IMR-90 (cell line): Measurements from ENCODE around the gene TM2D3. TPM values are rescaled to one million over a fixed set of nuclear protein-coding genes. Genes with fewer than 3 reads are reported as not detected.

ENCODE experiments used
- ATAC-seq: fragments of 200-7000 bp; cut with Tn5 transposase; 2 replicates; pipeline ENCODE4 v1.9.1; 2020; ENCODE audit warnings: low read depth, mild to moderate bottlenecking, moderate library complexity
- BruUV-seq: library from RNA; stranded (reverse); fragments of 400-500 nt; replicated peaks from 2 replicates; lab custom pipeline; 2021; lab: Mats Ljungman, UMichigan
- CTCF ChIA-PET: fragments of 300-600 bp; formaldehyde crosslinking; extraction: SDS; loops from one replicate; lab custom pipeline; 2021; ENCODE audit warnings: antibody characterized with exemption; lab: Yijun Ruan, JAX
- POLR2A ChIA-PET: fragments of 300-600 bp; sonication (Branson Sonifier 250); formaldehyde crosslinking; loops from one replicate; lab custom pipeline; 2022; ENCODE audit warnings: antibody characterized with exemption; ENCODE audit not compliant: unreplicated experiment; lab: Charles Lee
- DNase-seq: peaks from one replicate; pipeline ENCODE4 v3.0.0; 2013
- H2AFZ ChIP-seq: replicated peaks from 2 replicates; pipeline ENCODE3; 2013; ENCODE audit warnings: low read length, mild to moderate bottlenecking; ENCODE audit not compliant: poor library complexity
- H2AK5ac ChIP-seq: 2 replicates; pipeline ENCODE4 v1.6.1; 2013; ENCODE audit warnings: low read depth, low read length, inconsistent platforms
- H2AK9ac ChIP-seq: replicated peaks from 2 replicates; pipeline ENCODE3; 2013; ENCODE audit warnings: mild to moderate bottlenecking, low read depth, low read length, moderate library complexity; ENCODE audit not compliant: poor library complexity
- H2BK120ac ChIP-seq: 2 replicates; pipeline ENCODE4 v1.6.1; 2013; ENCODE audit warnings: low read depth, low read length, inconsistent platforms
- H2BK15ac ChIP-seq: 3 replicates; pipeline ENCODE4 v1.6.1; 2013; ENCODE audit warnings: low read depth, low read length, inconsistent platforms
- H2BK20ac ChIP-seq: 2 replicates; pipeline ENCODE4 v1.6.1; 2013; ENCODE audit warnings: low read depth, mild to moderate bottlenecking, inconsistent platforms, low read length, moderate library complexity
- H2BK5ac ChIP-seq: 2 replicates; pipeline ENCODE4 v1.6.1; 2013; ENCODE audit warnings: mild to moderate bottlenecking, low read depth, low read length, inconsistent platforms; ENCODE audit not compliant: poor library complexity, severe bottlenecking
- H3K14ac ChIP-seq: replicated peaks from 2 replicates; pipeline ENCODE4 v1.6.1; 2013; ENCODE audit warnings: low read depth, low read length, inconsistent platforms
- H3K18ac ChIP-seq: 2 replicates; pipeline ENCODE4 v1.6.1; 2013; ENCODE audit warnings: low read depth, low read length, control low read depth
- H3K23ac ChIP-seq: 2 replicates; pipeline ENCODE4 v1.6.1; 2013; ENCODE audit warnings: low read depth, low read length, inconsistent platforms
- H3K27ac ChIP-seq: 2 replicates; pipeline ENCODE4 v1.5.1; 2013; ENCODE audit warnings: mild to moderate bottlenecking, control low read depth, low read length; ENCODE audit not compliant: insufficient read depth
- H3K27me3 ChIP-seq: 2 replicates; pipeline ENCODE4 v1.6.1; 2013; ENCODE audit warnings: low read length; ENCODE audit not compliant: control insufficient read depth, insufficient read depth
- H3K36me3 ChIP-seq: 2 replicates; pipeline ENCODE4 v1.6.1; 2013; ENCODE audit warnings: low read length, mixed read lengths; ENCODE audit not compliant: control insufficient read depth, insufficient read depth
- H3K4ac ChIP-seq: 2 replicates; pipeline ENCODE4 v1.6.1; 2013; ENCODE audit warnings: low read depth, low read length, inconsistent platforms
- H3K4me1 ChIP-seq: 2 replicates; pipeline ENCODE4 v1.6.1; 2013; ENCODE audit warnings: low read length, mixed read lengths; ENCODE audit not compliant: control insufficient read depth, insufficient read depth
- H3K4me2 ChIP-seq: 2 replicates; pipeline ENCODE4 v1.6.1; 2013; ENCODE audit warnings: low read depth, mild to moderate bottlenecking, control low read depth, low read length, moderate library complexity
- H3K4me3 ChIP-seq: 2 replicates; pipeline ENCODE4 v1.5.1; 2013; ENCODE audit warnings: low read depth, mild to moderate bottlenecking, control low read depth, low read length, moderate library complexity; ENCODE audit not compliant: insufficient read depth
- H3K56ac ChIP-seq: 2 replicates; pipeline ENCODE4 v1.6.1; 2013; ENCODE audit warnings: low read length, inconsistent platforms; ENCODE audit not compliant: insufficient read depth; ENCODE audit errors: extremely low read depth
- H3K79me1 ChIP-seq, 2 experiments: 2 replicates each; pipeline ENCODE4 v1.6.1; 2013; ENCODE audit warnings: low read length in 2 of 2, inconsistent platforms in 1 of 2, low read depth in 1 of 2
- H3K9ac ChIP-seq: 2 replicates; pipeline ENCODE4 v1.6.1; 2013; ENCODE audit warnings: low read depth, low read length, control low read depth
- H3K9me1 ChIP-seq: 2 replicates; pipeline ENCODE4 v1.6.1; 2013; ENCODE audit warnings: low read length, inconsistent platforms; ENCODE audit not compliant: insufficient read depth
- H3K9me3 ChIP-seq: 2 replicates; pipeline ENCODE4 v1.6.1; 2013; ENCODE audit warnings: low read length; ENCODE audit not compliant: control insufficient read depth, insufficient read depth
- H4K20me1 ChIP-seq: 2 replicates; pipeline ENCODE4 v1.6.1; 2013; ENCODE audit warnings: low read length, inconsistent platforms; ENCODE audit not compliant: insufficient read depth
- H4K5ac ChIP-seq: 2 replicates; pipeline ENCODE4 v1.6.1; 2013; ENCODE audit warnings: mild to moderate bottlenecking, low read depth, low read length, control low read depth
- H4K8ac ChIP-seq, 2 experiments: 2 replicates each; pipeline ENCODE4 v1.6.1; 2013; ENCODE audit warnings: low read depth in 2 of 2, low read length in 2 of 2, control low read depth in 1 of 2, inconsistent platforms in 1 of 2
- H4K91ac ChIP-seq: 2 replicates; pipeline ENCODE4 v1.6.1; 2013; ENCODE audit warnings: low read depth, low read length, inconsistent platforms; ENCODE audit not compliant: insufficient read depth
- BHLHE40 ChIP-seq: fragments of 150-350 bp; IDR thresholded peaks from 2 replicates; pipeline ENCODE4 v1.6.1; 2016; ENCODE audit warnings: mild to moderate bottlenecking, low read depth, low read length
- CEBPB ChIP-seq: IDR thresholded peaks from 2 replicates; pipeline ENCODE4 v1.6.1; 2012; ENCODE audit warnings: low read depth, low read length, improper control_type of control experiment
- CHD1 ChIP-seq: IDR thresholded peaks from 2 replicates; pipeline ENCODE4 v1.6.1; 2012; ENCODE audit warnings: low read depth, low read length, improper control_type of control experiment
- FOS ChIP-seq: fragments of 150-350 bp; IDR thresholded peaks from 2 replicates; pipeline ENCODE4 v1.6.1; 2016; ENCODE audit warnings: low read depth, low read length
- MAFK ChIP-seq: IDR thresholded peaks from 2 replicates; pipeline ENCODE4 v1.6.1; 2012; ENCODE audit warnings: low read depth, low read length, improper control_type of control experiment
- MAZ ChIP-seq: IDR thresholded peaks from 2 replicates; pipeline ENCODE4 v1.6.1; 2012; ENCODE audit warnings: low read depth, mild to moderate bottlenecking, low read length, improper control_type of control experiment, moderate library complexity, borderline replicate concordance
- MXI1 ChIP-seq: IDR thresholded peaks from 2 replicates; pipeline ENCODE4 v1.6.1; 2012; ENCODE audit warnings: low read depth, mild to moderate bottlenecking, low read length, moderate library complexity, borderline replicate concordance
- NFE2L2 ChIP-seq: fragments of 150-350 bp; IDR thresholded peaks from 2 replicates; pipeline ENCODE4 v1.6.1; 2016; ENCODE audit warnings: low read depth, mild to moderate bottlenecking, low read length
- POLR2A ChIP-seq: IDR thresholded peaks from 2 replicates; pipeline ENCODE4 v1.6.1; 2012; ENCODE audit warnings: mild to moderate bottlenecking, low read depth, low read length
- RAD21 ChIP-seq: IDR thresholded peaks from 2 replicates; pipeline ENCODE4 v1.6.1; 2012; ENCODE audit warnings: low read length, improper control_type of control experiment
- RCOR1 ChIP-seq: IDR thresholded peaks from 2 replicates; pipeline ENCODE4 v1.6.1; 2012; ENCODE audit warnings: mild to moderate bottlenecking, low read length, improper control_type of control experiment; ENCODE audit not compliant: insufficient replicate concordance
- RFX5 ChIP-seq: IDR thresholded peaks from 2 replicates; pipeline ENCODE4 v1.8.0; 2012; ENCODE audit warnings: low read depth, mild to moderate bottlenecking, low read length, moderate library complexity
- SMC3 ChIP-seq: fragments of 150-350 bp; IDR thresholded peaks from 2 replicates; pipeline ENCODE4 v1.6.1; 2016; ENCODE audit warnings: low read depth, mild to moderate bottlenecking, antibody characterized with exemption, low read length, moderate library complexity
- WGBS, 2 experiments: methylation state at CpG; one replicate each; pipeline versions ENCODE4 v1.1.5 to v1.1.7; 2013; ENCODE audit warnings: missing lambda C conversion rate in 2 of 2; ENCODE audit not compliant: insufficient read length in 1 of 2; ENCODE audit errors: extremely low coverage in 2 of 2; 5-methylcytosine and 5-hydroxymethylcytosine counted together
- dilution Hi-C: fragments of 300-500 bp; cut with HindIII; formaldehyde crosslinking; loops from one replicate; pipeline ENCODE4 v1.14.3; 2018; ENCODE audit warnings: low sequenced_read_pairs; ENCODE audit not compliant: unreplicated experiment
- in situ Hi-C: fragments of 300-500 bp; cut with MboI; formaldehyde crosslinking; loops from 3 replicates; pipeline ENCODE4 v1.14.3; 2019; ENCODE audit warnings: low sequenced_read_pairs, inconsistent platforms, mixed read lengths
- intact Hi-C: fragments of 100-400 bp; cut with micrococcal nuclease; formaldehyde crosslinking; loops from 2 replicates; pipeline ENCODE4 v1.10.0; 2022
- polyA plus RNA-seq, 3 experiments: library from polyadenylated mRNA; depleted of rRNA; stranded (reverse); fragments of >200 nt; gene quantifications; 2 replicates each; pipeline ENCODE4 v1.2.3, GENCODE V29; 2012; ENCODE audit warnings: low replicate concordance in 1 of 3
- total RNA-seq: library from RNA; depleted of rRNA; stranded (reverse); fragments of >200 nt; gene quantifications from 2 replicates; pipeline ENCODE4 v1.2.3, GENCODE V29; 2012
- TF ChIP-seq, protein P1 (sequence below): fragments of 150-350 bp; IDR thresholded peaks from 2 replicates; pipeline ENCODE4 v1.6.1; 2017; ENCODE audit warnings: mild to moderate bottlenecking, antibody characterized with exemption, low read length, low read depth
- TF ChIP-seq, protein P2 (sequence below): fragments of 150-350 bp; IDR thresholded peaks from 2 replicates; pipeline ENCODE4 v1.6.1; 2016; ENCODE audit warnings: low read depth, mild to moderate bottlenecking, low read length, moderate library complexity, borderline replicate concordance
- TF ChIP-seq, protein P3 (sequence below): conservative IDR thresholded peaks from 2 replicates; pipeline ENCODE4 v1.5.1; 2012; ENCODE audit warnings: mild to moderate bottlenecking, low read depth, low read length, improper control_type of control experiment

Gene TM2D3
- total and polyA plus RNA-seq, 2 of the 4 experiments (the other 2 are of a cell fraction): 27.4 to 34.5 TPM

DNA sequence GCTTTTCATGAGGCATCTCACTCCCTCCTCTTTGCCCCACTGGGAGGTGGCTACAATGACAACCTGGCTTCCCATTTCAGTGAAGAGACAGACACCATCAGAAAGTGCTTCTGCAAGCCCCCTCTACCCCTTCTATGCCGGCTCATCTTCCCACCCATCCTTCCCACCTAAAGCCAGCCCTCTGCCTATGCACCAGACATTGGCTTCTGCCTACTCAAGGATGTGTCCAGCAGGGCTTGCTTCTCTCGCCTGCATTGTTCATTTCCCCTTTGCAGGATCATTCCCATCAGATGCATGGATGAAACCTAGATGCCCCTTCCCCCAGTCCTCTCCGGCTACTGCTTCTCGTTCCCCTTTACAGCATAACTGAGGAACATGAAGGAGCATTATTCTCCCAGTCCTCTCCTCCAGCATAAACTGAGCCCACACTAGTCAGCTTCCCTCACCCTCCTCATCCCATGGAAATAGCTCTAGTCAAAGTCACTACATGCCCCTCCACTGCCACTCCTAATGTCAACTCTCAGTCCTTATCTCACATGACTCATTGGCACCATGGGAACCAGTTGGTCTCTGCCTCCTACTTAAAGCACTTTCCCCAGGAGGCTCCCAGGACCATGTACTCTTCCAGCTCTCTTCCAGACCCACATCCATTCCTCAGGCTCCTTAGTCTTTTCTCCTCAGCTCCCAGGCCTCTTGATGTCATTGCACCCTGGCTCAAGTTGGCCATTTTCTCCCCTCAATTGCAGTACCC lies 47.9 kb downstream of the TM2D3 start:
- Histone ChIP-seq H2AK5ac (no peak overlapping the region), H2BK5ac (no peak overlapping the region), H2AFZ (no peak overlapping the region), H4K91ac (no peak overlapping the region), H2BK120ac (no peak overlapping the region), H3K4me3 (no peak overlapping the region), H3K36me3 (no peaks in the 10 kb centered on the region), H3K9me3 (no peaks in the 10 kb centered on the region), H3K14ac (no peak overlapping the region), H4K20me1 (no peaks in the 10 kb centered on the region), H4K8ac (no peak overlapping the region), H3K27ac (no peak overlapping the region), H2BK20ac (no peak overlapping the region), H3K56ac (no peak overlapping the region), H2BK15ac (no peak overlapping the region), H3K27me3 (peaks cover 23% of the 10 kb centered on the region), H3K4ac (no peak overlapping the region), H3K9me1 (no peaks in the 10 kb centered on the region), H3K18ac (no peak overlapping the region), H3K23ac (no peak overlapping the region), H3K79me1 (no peaks in the 10 kb centered on the region), H3K4me1 (no peaks in the 10 kb centered on the region), H3K9ac (no peak overlapping the region), H3K4me2 (no peak overlapping the region), H2AK9ac (no peak overlapping the region), H4K5ac (no peak overlapping the region)
- ATAC-seq: no peak
- in situ Hi-C loops: no loop called here
- dilution Hi-C loops: no loop called here
- TF ChIP-seq NFE2L2 (no peak), CEBPB (no peak), SMC3 (no peak), RAD21 (no peak), MXI1 (no peak), BHLHE40 (no peak), POLR2A (no peak), MAFK (no peak), MAZ (no peak), RCOR1 (no peak), CHD1 (no peak), FOS (no peak), RFX5 (no peak)
- TF ChIP-seq, protein P1, sequence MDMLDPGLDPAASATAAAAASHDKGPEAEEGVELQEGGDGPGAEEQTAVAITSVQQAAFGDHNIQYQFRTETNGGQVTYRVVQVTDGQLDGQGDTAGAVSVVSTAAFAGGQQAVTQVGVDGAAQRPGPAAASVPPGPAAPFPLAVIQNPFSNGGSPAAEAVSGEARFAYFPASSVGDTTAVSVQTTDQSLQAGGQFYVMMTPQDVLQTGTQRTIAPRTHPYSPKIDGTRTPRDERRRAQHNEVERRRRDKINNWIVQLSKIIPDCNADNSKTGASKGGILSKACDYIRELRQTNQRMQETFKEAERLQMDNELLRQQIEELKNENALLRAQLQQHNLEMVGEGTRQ: no peak
- TF ChIP-seq, protein P2, sequence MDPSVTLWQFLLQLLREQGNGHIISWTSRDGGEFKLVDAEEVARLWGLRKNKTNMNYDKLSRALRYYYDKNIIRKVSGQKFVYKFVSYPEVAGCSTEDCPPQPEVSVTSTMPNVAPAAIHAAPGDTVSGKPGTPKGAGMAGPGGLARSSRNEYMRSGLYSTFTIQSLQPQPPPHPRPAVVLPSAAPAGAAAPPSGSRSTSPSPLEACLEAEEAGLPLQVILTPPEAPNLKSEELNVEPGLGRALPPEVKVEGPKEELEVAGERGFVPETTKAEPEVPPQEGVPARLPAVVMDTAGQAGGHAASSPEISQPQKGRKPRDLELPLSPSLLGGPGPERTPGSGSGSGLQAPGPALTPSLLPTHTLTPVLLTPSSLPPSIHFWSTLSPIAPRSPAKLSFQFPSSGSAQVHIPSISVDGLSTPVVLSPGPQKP: no peak
- TF ChIP-seq, protein P3, sequence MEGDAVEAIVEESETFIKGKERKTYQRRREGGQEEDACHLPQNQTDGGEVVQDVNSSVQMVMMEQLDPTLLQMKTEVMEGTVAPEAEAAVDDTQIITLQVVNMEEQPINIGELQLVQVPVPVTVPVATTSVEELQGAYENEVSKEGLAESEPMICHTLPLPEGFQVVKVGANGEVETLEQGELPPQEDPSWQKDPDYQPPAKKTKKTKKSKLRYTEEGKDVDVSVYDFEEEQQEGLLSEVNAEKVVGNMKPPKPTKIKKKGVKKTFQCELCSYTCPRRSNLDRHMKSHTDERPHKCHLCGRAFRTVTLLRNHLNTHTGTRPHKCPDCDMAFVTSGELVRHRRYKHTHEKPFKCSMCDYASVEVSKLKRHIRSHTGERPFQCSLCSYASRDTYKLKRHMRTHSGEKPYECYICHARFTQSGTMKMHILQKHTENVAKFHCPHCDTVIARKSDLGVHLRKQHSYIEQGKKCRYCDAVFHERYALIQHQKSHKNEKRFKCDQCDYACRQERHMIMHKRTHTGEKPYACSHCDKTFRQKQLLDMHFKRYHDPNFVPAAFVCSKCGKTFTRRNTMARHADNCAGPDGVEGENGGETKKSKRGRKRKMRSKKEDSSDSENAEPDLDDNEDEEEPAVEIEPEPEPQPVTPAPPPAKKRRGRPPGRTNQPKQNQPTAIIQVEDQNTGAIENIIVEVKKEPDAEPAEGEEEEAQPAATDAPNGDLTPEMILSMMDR: no peak
- WGBS, 2 experiments: 52% methylated on average over 3 of the region's 4 CpGs; no CpG with 5 or more reads in 1 of the 2 experiments
- intact Hi-C loops: no loop called here
- ChIA-PET CTCF (no interaction called here), POLR2A (no interaction called here)
- BruUV-seq: no TSS peak
- DNase-seq: no peak
